ENCODE results near the gene GIMD1.

Gene GIMD1

DNA sequence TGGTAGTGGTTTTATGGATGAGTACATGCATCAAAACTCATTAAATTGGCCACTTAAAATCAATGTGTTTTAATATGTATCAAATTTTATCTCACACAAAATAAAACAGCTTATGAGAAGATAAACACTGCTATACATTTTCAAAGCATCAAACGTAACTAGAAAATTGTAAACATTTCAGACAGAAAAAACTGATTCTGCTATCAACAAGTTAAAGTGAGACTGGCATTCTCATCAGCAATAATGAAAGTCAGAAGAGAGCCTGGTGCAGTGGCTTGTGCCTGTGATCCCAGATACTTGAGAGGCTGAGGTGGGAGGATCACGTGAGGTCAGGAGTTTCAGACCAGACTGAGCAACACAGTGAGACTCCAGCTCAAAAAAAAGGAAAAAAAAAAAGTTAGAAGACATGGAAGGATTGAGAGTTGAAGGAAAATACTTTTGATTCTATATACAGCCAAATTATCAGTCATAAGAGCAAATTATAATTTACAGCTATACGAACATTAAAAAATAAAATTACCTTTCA is 55.5 kb downstream of the GIMD1 start:
- TF ChIP-seq, protein P1, sequence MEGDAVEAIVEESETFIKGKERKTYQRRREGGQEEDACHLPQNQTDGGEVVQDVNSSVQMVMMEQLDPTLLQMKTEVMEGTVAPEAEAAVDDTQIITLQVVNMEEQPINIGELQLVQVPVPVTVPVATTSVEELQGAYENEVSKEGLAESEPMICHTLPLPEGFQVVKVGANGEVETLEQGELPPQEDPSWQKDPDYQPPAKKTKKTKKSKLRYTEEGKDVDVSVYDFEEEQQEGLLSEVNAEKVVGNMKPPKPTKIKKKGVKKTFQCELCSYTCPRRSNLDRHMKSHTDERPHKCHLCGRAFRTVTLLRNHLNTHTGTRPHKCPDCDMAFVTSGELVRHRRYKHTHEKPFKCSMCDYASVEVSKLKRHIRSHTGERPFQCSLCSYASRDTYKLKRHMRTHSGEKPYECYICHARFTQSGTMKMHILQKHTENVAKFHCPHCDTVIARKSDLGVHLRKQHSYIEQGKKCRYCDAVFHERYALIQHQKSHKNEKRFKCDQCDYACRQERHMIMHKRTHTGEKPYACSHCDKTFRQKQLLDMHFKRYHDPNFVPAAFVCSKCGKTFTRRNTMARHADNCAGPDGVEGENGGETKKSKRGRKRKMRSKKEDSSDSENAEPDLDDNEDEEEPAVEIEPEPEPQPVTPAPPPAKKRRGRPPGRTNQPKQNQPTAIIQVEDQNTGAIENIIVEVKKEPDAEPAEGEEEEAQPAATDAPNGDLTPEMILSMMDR (conservative IDR thresholded peaks at IDR 0.05; ENCODE audit: control insufficient read depth, insufficient read depth, low read depth, low read length), result no peak
- no peak overlapping the region for H3K4me3 ChIP-seq (ENCODE audit: control insufficient read depth, low read depth, low read length)
- DNase-seq (ENCODE audit: low read depth), result peak; percentile 12

DNA sequence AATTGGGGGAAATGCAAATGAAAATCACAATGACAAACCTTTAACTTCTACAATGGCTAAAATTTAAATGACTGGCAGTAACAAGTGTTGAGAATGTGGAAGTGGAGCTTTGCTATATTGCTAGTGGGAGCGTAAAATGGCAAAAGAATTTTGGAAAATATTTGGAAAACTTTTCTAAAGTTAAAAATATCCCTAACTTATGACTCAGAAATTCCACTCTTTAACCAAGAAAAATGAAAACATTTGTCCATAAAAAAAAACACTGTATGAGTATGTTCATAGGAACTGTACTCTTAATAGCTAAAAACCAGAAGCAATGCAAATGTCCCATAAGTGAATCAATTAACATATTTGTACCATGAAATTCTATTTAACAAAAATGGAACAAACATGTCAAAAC is 56.2 kb downstream of the GIMD1 start:
- TF ChIP-seq, protein P1 (conservative IDR thresholded peaks at IDR 0.05; ENCODE audit: control insufficient read depth, insufficient read depth, low read depth, low read length), result no peak
- peak; percentile 26 for DNase-seq (ENCODE audit: low read depth)
- H3K4me3 ChIP-seq (ENCODE audit: control insufficient read depth, low read depth, low read length), result no peak overlapping the region
